Measurements from ENCODE around the gene GRM7. TPM values are rescaled to one million over a fixed set of nuclear protein-coding genes. Genes with fewer than 3 reads are reported as not detected.

The GRM7 gene
- total and polyA plus RNA-seq, 9 of the 15 experiments (the other 6 are each of a cell fraction or from before 2014, with no cell fraction given), result not detected

GRCh38 chr3:7400360-7400759 lies 539.4 kb downstream of the GRM7 start:
- FAIRE-seq (no peak), DNase-seq (ENCODE audit: extremely low read depth in 1 of 4, low spot score in 3 of 4) (no peak), ATAC-seq (no peak)
- no peaks in the 10 kb centered on the region for H4K20me1 ChIP-seq (replicated peaks; ENCODE audit: control insufficient read depth, insufficient read depth, low read length)
- WGBS (ENCODE audit: insufficient coverage, low coverage, missing lambda C conversion rate), result 3% methylated on average over 2 of the region's 2 CpGs
- H3K4me3 ChIP-seq, result no peak overlapping the region
- ChIA-PET CTCF (ENCODE audit: low intra/inter-chr PET ratio) (no interaction called here), POLR2A (no interaction called here)
- H3K79me2 ChIP-seq (ENCODE audit: control insufficient read depth, insufficient read depth, low read length), result no peaks in the 10 kb centered on the region
- in situ Hi-C loops (cut with MboI), result no loop called here
- no peaks in the 10 kb centered on the region for H3K27me3 ChIP-seq (ENCODE audit: control insufficient read depth in 2 of 2, insufficient read depth in 2 of 2, low read length in 2 of 2)
- H3K9me1 ChIP-seq (ENCODE audit: control insufficient read depth, insufficient read depth, low read length), result no peaks in the 10 kb centered on the region
- H3K27ac ChIP-seq (ENCODE audit: extremely low read depth, low read depth, low read length), result no peak overlapping the region
- H3K36me3 ChIP-seq (ENCODE audit: control insufficient read depth, insufficient read depth, low read length), result no peaks in the 10 kb centered on the region
- H2AFZ ChIP-seq (ENCODE audit: low read depth, low read length), result no peak overlapping the region
- no peak overlapping the region for H3K9ac ChIP-seq (ENCODE audit: insufficient read depth in 1 of 2, low read depth in 2 of 2, low read length in 2 of 2)
- intact Hi-C loops (cut with micrococcal nuclease), result no loop called here
- no peaks in the 10 kb centered on the region for H3K4me1 ChIP-seq (replicated peaks in 1 of 2; ENCODE audit: control insufficient read depth in 2 of 2, insufficient read depth in 2 of 2, low read length in 2 of 2)
- no peak overlapping the region for H3K4me2 ChIP-seq (ENCODE audit: insufficient read depth, low read length)
- H3K9me3 ChIP-seq (replicated peaks; ENCODE audit: control insufficient read depth, insufficient read depth, low read depth, low read length), result no peaks in the 10 kb centered on the region
- no TSS peak for BruUV-seq (replicated peaks)
- TF ChIP-seq ZNF766 (CRISPR knock-in tag; conservative IDR thresholded peaks at IDR 0.05) (no peak), ZNF639 (CRISPR knock-in tag; conservative IDR thresholded peaks at IDR 0.05 in 1 of 2, IDR thresholded peaks at IDR 0.05 in 1 of 2) (no peak)

GRCh38 chr3:7401418-7401817 lies 540.5 kb downstream of the GRM7 start:
- Histone ChIP-seq H2AFZ (ENCODE audit: low read depth, low read length) (no peak overlapping the region), H3K79me2 (ENCODE audit: control insufficient read depth, insufficient read depth, low read length) (no peaks in the 10 kb centered on the region), H3K9me1 (ENCODE audit: control insufficient read depth, insufficient read depth, low read length) (no peaks in the 10 kb centered on the region), H3K9me3 (replicated peaks; ENCODE audit: control insufficient read depth, insufficient read depth, low read depth, low read length) (no peaks in the 10 kb centered on the region), H3K4me3 (no peak overlapping the region), H3K4me2 (ENCODE audit: insufficient read depth, low read length) (no peak overlapping the region), H3K36me3 (ENCODE audit: control insufficient read depth, insufficient read depth, low read length) (no peaks in the 10 kb centered on the region), H3K9ac (ENCODE audit: insufficient read depth in 1 of 2, low read depth in 2 of 2, low read length in 2 of 2) (no peak overlapping the region), H3K4me1 (replicated peaks in 1 of 2; ENCODE audit: control insufficient read depth in 2 of 2, insufficient read depth in 2 of 2, low read length in 2 of 2) (no peaks in the 10 kb centered on the region), H3K27ac (ENCODE audit: extremely low read depth, low read depth, low read length) (no peak overlapping the region), H4K20me1 (replicated peaks; ENCODE audit: control insufficient read depth, insufficient read depth, low read length) (no peaks in the 10 kb centered on the region), H3K27me3 (ENCODE audit: control insufficient read depth in 2 of 2, insufficient read depth in 2 of 2, low read length in 2 of 2) (no peaks in the 10 kb centered on the region)
- in situ Hi-C loops (cut with MboI) (no loop called here), intact Hi-C loops (cut with micrococcal nuclease) (no loop called here)
- ChIA-PET POLR2A (no interaction called here), CTCF (ENCODE audit: low intra/inter-chr PET ratio) (no interaction called here)
- FAIRE-seq, result no peak
- no peak for DNase-seq (ENCODE audit: extremely low read depth in 1 of 4, low spot score in 3 of 4)
- WGBS (ENCODE audit: insufficient coverage, low coverage, missing lambda C conversion rate), result 0% methylated on average over 1 of the region's 1 CpG
- no TSS peak for BruUV-seq (replicated peaks)
- 0 out of 2 replicates have a peak, but pooled peaks have one; percentile 9 for TF ChIP-seq MAFG (tag; conservative IDR thresholded peaks at IDR 0.05)
- TF ChIP-seq NR4A1 (CRISPR knock-in tag; IDR thresholded peaks at IDR 0.05), result no peak
- TF ChIP-seq NR4A1 (tag; IDR thresholded peaks at IDR 0.05), result no peak
- TF ChIP-seq MAFF (IDR thresholded peaks at IDR 0.05; ENCODE audit: low read length), result 0 out of 2 replicates have a peak, but pooled peaks have one; percentile 19
- peak; percentile 67; the same call in 1 of the 2 replicates for TF ChIP-seq ZNF316 (IDR thresholded peaks at IDR 0.05)
- TF ChIP-seq JUN (IDR thresholded peaks at IDR 0.05; ENCODE audit: borderline replicate concordance, low read depth, low read length), result no peak
- no peak for TF ChIP-seq JUN (CRISPR knock-in tag; IDR thresholded peaks at IDR 0.05; ENCODE audit: borderline replicate concordance)
- no peak for ATAC-seq

Data from K562 (cell line).